ENCODE results near the gene ANKRD29. TPM values are rescaled to one million over a fixed set of nuclear protein-coding genes. Genes with fewer than 3 reads are reported as not detected.

The ANKRD29 gene
- total and polyA plus RNA-seq, 4 donors: 8.7 to 29.6 (median 28.1) TPM

- Histone ChIP-seq H3K4me3 (ENCODE audit: low read depth, low read length) (no peak overlapping the region), H3K9me3 (ENCODE audit: control insufficient read depth, insufficient read depth, low read length) (no peaks in the 10 kb centered on the region), H3K27me3 (ENCODE audit: control insufficient read depth, insufficient read depth, low read length) (no peaks in the 10 kb centered on the region), H3K4me1 (ENCODE audit: control insufficient read depth, insufficient read depth, low read length) (no peaks in the 10 kb centered on the region), H3K27ac (ENCODE audit: low read depth, low read length) (no peak overlapping the region), H3K36me3 (ENCODE audit: control insufficient read depth, insufficient read depth, low read length) (peaks cover 65% of the 10 kb centered on the region)
- DNase-seq (ENCODE audit: low read depth in 4 of 6, low spot score in 6 of 6): no peak
- WGBS (ENCODE audit: insufficient coverage): 88% methylated on average over 19 of the region's 19 CpGs
Observed at GRCh38 chr18:23556145-23556780, 106.4 kb downstream of the ANKRD29 start.

DNA sequence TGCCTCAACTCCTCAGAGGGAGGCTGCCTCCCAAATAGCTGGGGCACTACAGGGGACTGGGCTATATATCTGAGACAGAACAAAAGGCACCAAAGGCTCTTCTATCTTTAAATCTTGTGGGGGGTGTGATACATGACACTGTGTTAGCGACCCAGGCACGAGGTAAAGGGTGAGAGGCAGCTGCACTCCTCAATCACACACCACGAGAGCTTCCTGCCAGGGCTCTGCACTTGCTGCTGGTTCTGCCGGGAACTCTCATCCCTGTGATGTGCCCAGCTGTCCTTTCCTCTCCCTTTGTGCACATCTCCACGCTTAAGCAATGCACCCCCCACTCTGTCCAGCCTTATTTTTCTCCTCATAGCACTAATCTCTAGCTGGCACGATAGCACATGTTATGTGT, 108.8 kb downstream of the ANKRD29 start:
- peaks cover 61% of the 10 kb centered on the region for H3K36me3 ChIP-seq (ENCODE audit: control insufficient read depth, insufficient read depth, low read length)
- no peaks in the 10 kb centered on the region for H3K4me1 ChIP-seq (ENCODE audit: control insufficient read depth, insufficient read depth, low read length)
- H3K27me3 ChIP-seq (ENCODE audit: control insufficient read depth, insufficient read depth, low read length): no peaks in the 10 kb centered on the region
- H3K4me3 ChIP-seq (ENCODE audit: low read depth, low read length): no peak overlapping the region
- H3K27ac ChIP-seq (ENCODE audit: low read depth, low read length): no peak overlapping the region
- H3K9me3 ChIP-seq (ENCODE audit: control insufficient read depth, insufficient read depth, low read length): no peaks in the 10 kb centered on the region
- WGBS (ENCODE audit: insufficient coverage): 62% methylated on average over 6 of the region's 6 CpGs
- no peak for DNase-seq (ENCODE audit: low read depth in 4 of 6, low spot score in 6 of 6)

GRCh38 chr18:23552505-23552904, 110.2 kb downstream of the ANKRD29 start:
- no peak overlapping the region for H3K4me3 ChIP-seq (ENCODE audit: low read depth, low read length)
- no peak for DNase-seq (ENCODE audit: low read depth in 4 of 6, low spot score in 6 of 6)
- no peaks in the 10 kb centered on the region for H3K4me1 ChIP-seq (ENCODE audit: control insufficient read depth, insufficient read depth, low read length)
- no peaks in the 10 kb centered on the region for H3K27me3 ChIP-seq (ENCODE audit: control insufficient read depth, insufficient read depth, low read length)
- H3K9me3 ChIP-seq (ENCODE audit: control insufficient read depth, insufficient read depth, low read length): no peaks in the 10 kb centered on the region
- no peak overlapping the region for H3K27ac ChIP-seq (ENCODE audit: low read depth, low read length)
- peaks cover 65% of the 10 kb centered on the region for H3K36me3 ChIP-seq (ENCODE audit: control insufficient read depth, insufficient read depth, low read length)
- 84% methylated on average over 11 of the region's 11 CpGs for WGBS (ENCODE audit: insufficient coverage)

DNA sequence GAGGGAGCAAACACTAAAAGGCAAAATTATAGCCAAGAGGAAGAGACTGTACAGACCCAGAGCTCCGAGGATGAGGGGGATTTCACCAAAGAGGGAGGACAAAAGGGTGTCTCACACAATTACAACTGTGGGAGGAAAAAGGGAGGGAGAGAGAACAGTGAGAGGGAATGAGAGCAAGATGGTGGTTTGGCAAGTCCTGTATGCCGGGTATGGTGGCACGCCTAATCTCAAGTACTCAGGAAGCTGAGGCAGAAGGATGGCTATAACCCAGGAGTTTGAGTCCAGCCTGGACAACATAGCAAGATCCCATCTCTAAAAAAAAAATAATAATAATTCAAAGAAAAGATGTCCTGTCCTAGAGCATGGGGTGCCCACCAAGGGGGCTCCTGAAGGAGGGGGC, 110.7 kb downstream of the ANKRD29 start:
- Histone ChIP-seq H3K4me3 (ENCODE audit: low read depth, low read length) (no peak overlapping the region), H3K27ac (ENCODE audit: low read depth, low read length) (no peak overlapping the region), H3K9me3 (ENCODE audit: control insufficient read depth, insufficient read depth, low read length) (no peaks in the 10 kb centered on the region), H3K4me1 (ENCODE audit: control insufficient read depth, insufficient read depth, low read length) (no peaks in the 10 kb centered on the region), H3K27me3 (ENCODE audit: control insufficient read depth, insufficient read depth, low read length) (no peaks in the 10 kb centered on the region), H3K36me3 (ENCODE audit: control insufficient read depth, insufficient read depth, low read length) (peaks cover 63% of the 10 kb centered on the region)
- 73% methylated on average over 1 of the region's 3 CpGs for WGBS (ENCODE audit: insufficient coverage)
- no peak for DNase-seq (ENCODE audit: low read depth in 4 of 6, low spot score in 6 of 6)

GRCh38 chr18:23550898-23551297, 111.8 kb downstream of the ANKRD29 start:
- Histone ChIP-seq H3K9me3 (ENCODE audit: control insufficient read depth, insufficient read depth, low read length) (no peaks in the 10 kb centered on the region), H3K36me3 (ENCODE audit: control insufficient read depth, insufficient read depth, low read length) (peaks cover 56% of the 10 kb centered on the region), H3K4me3 (ENCODE audit: low read depth, low read length) (no peak overlapping the region), H3K27ac (ENCODE audit: low read depth, low read length) (no peak overlapping the region), H3K4me1 (ENCODE audit: control insufficient read depth, insufficient read depth, low read length) (no peaks in the 10 kb centered on the region), H3K27me3 (ENCODE audit: control insufficient read depth, insufficient read depth, low read length) (no peaks in the 10 kb centered on the region)
- DNase-seq (ENCODE audit: low read depth in 4 of 6, low spot score in 6 of 6): no peak

Small RNAs within 50 kb of the gene (small RNA-seq; reads per million reads assigned to genes)
- not detected for gene RF00019 (ENCODE audit: low replicate concordance)

Other genes with a start within 250 kb of the ANKRD29 start
- gene RIOK3, start 209.6 kb downstream of the ANKRD29 start, total RNA-seq: 100 to 1,000 TPM in 1 of 2 donors, 10 to 100 TPM in 1; 53.7 to 105 TPM
- 10 to 100 TPM; 69.3 to 71.7 TPM for gene RIOK3, start 209.6 kb downstream of the ANKRD29 start, polyA plus RNA-seq (ENCODE audit: insufficient read length in 2 of 2)
- gene RMC1, start 159.4 kb downstream of the ANKRD29 start, total RNA-seq: 10 to 100 TPM; 22.5 to 24.4 TPM
- gene RMC1, start 159.4 kb downstream of the ANKRD29 start, polyA plus RNA-seq (ENCODE audit: insufficient read length in 2 of 2): 10 to 100 TPM; 30.1 to 35.4 TPM
- 10 to 100 TPM; 29.0 to 63.4 TPM for gene NPC1, start 76.4 kb downstream of the ANKRD29 start, total RNA-seq
- 10 to 100 TPM; 37.8 to 39.8 TPM for gene NPC1, start 76.4 kb downstream of the ANKRD29 start, polyA plus RNA-seq (ENCODE audit: insufficient read length in 2 of 2)
- 10 to 100 TPM in 1 of 2 donors, 1 to 10 TPM in 1; 8.5 to 10.4 TPM for gene LAMA3, start 26.5 kb upstream of the ANKRD29 start, total RNA-seq
- 1 to 10 TPM; 5.8 to 7.7 TPM for gene LAMA3, start 26.5 kb upstream of the ANKRD29 start, polyA plus RNA-seq (ENCODE audit: insufficient read length in 2 of 2)